Vagina (tissue), 2 donors: ENCODE results near the gene KLHL21.

Source experiments
- POLR2AphosphoS5 ChIP-seq, 2 donors: sonication (generic); formaldehyde crosslinking; IDR thresholded peaks; one replicate each; pipeline ENCODE4 v1.9.0; 2017; ENCODE audit warnings: antibody characterized with exemption in 2 of 2, mild to moderate bottlenecking in 2 of 2, low read depth in 1 of 2; ENCODE audit not compliant: insufficient read depth in 1 of 2
- TF ChIP-seq, protein P1 (sequence below), 3 experiments: fragments of 450-650 bp in 2 of 3; fragments of 200-600 bp in 1 of 3; sonication (generic) in 1 of 3; IDR thresholded peaks; one replicate each; pipeline ENCODE4 v1.5.1; 2017 to 2019; ENCODE audit warnings: antibody characterized with exemption in 3 of 3, mild to moderate bottlenecking in 2 of 3, moderate library complexity in 2 of 3

DNA sequence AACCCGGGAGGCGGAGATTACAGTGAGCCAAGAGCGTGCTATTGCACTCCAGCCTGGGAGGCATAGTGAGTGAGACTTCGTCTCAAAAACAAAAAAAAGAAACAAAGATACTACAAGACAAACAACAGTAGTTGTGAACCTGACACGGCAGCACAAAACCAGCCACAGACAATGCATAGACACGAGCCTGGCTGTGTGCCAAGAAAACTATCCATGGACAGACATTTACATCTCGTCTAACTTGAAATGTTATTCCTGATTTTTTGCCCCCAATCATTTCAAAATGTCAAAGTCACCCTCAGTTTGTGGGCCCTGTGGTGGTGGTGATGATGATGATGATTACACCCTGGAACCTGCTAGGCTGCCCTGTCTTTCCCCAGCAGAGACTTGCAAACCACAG is 6.3 kb downstream of the KLHL21 start:
- TF ChIP-seq, protein P1, sequence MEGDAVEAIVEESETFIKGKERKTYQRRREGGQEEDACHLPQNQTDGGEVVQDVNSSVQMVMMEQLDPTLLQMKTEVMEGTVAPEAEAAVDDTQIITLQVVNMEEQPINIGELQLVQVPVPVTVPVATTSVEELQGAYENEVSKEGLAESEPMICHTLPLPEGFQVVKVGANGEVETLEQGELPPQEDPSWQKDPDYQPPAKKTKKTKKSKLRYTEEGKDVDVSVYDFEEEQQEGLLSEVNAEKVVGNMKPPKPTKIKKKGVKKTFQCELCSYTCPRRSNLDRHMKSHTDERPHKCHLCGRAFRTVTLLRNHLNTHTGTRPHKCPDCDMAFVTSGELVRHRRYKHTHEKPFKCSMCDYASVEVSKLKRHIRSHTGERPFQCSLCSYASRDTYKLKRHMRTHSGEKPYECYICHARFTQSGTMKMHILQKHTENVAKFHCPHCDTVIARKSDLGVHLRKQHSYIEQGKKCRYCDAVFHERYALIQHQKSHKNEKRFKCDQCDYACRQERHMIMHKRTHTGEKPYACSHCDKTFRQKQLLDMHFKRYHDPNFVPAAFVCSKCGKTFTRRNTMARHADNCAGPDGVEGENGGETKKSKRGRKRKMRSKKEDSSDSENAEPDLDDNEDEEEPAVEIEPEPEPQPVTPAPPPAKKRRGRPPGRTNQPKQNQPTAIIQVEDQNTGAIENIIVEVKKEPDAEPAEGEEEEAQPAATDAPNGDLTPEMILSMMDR (IDR thresholded peaks at IDR 0.05) = no peak
- no peak for TF ChIP-seq POLR2AphosphoS5 (IDR thresholded peaks at IDR 0.05; ENCODE audit: insufficient read depth in 1 of 2, low read depth in 1 of 2)
